ENCODE data around the gene ZNF516. TPM values are rescaled to one million over a fixed set of nuclear protein-coding genes. Genes with fewer than 3 reads are reported as not detected.
A peak's percentile ranks its signal among the peaks of the same experiment; 100 is the strongest.
"Not testable (repeated sequence)": the region's sequence is repeated elsewhere in the genome, so short reads cannot be mapped to it uniquely, and the experiment has no call there.

ZNF516 gene
- polyA plus RNA-seq (ENCODE audit: insufficient read length in 3 of 3): 10 to 100 TPM; 35.0 to 37.2 (median 37.2) TPM

GRCh38 chr18:76495006-76495370, at the start of gene ZNF516:
Gene ZNF516 (minus strand): TSS chr18:76495242. CDS start chr18:76443054, 52,188 bp downstream.
- no peak for DNase-seq (ENCODE audit: low read depth in 3 of 3, low spot score in 2 of 3)

- DNase-seq (ENCODE audit: low read depth in 3 of 3, low spot score in 2 of 3): no peak
Measured at GRCh38 chr18:76538846-76539245, 43.8 kb upstream of the ZNF516 start.

- DNase-seq (ENCODE audit: low read depth in 3 of 3, low spot score in 2 of 3): no peak
Measured at GRCh38 chr18:76537621-76538020, 42.6 kb upstream of the ZNF516 start.

- DNase-seq (ENCODE audit: low read depth in 3 of 3, low spot score in 2 of 3): not testable (repeated sequence)
Measured at GRCh38 chr18:76536593-76536992, 41.6 kb upstream of the ZNF516 start.

- no peak for DNase-seq (ENCODE audit: low read depth in 3 of 3, low spot score in 2 of 3)
Measured at GRCh38 chr18:76532875-76533274, 37.8 kb upstream of the ZNF516 start.

GRCh38 chr18:76530846-76531245, 35.8 kb upstream of the ZNF516 start:
- no peak for DNase-seq (ENCODE audit: low read depth in 3 of 3, low spot score in 2 of 3)

GRCh38 chr18:76530391-76530790, 35.3 kb upstream of the ZNF516 start:
- DNase-seq (ENCODE audit: low read depth in 3 of 3, low spot score in 2 of 3): no peak

- DNase-seq (ENCODE audit: low read depth in 3 of 3, low spot score in 2 of 3): no peak
Measured at GRCh38 chr18:76529433-76529811, 34.4 kb upstream of the ZNF516 start.

GRCh38 chr18:76528477-76529432, 33.7 kb upstream of the ZNF516 start:
- DNase-seq (ENCODE audit: low read depth in 3 of 3, low spot score in 2 of 3): peak; percentile 70 to 79 (median 70)

GRCh38 chr18:76525911-76526310, 30.9 kb upstream of the ZNF516 start:
- DNase-seq (ENCODE audit: low read depth in 3 of 3, low spot score in 2 of 3): no peak

- DNase-seq (ENCODE audit: low read depth in 3 of 3, low spot score in 2 of 3): peak; percentile 91 to 93 (median 93)
Measured at GRCh38 chr18:76524900-76525698, 30.1 kb upstream of the ZNF516 start.

- no peak for DNase-seq (ENCODE audit: low read depth in 3 of 3, low spot score in 2 of 3)
Measured at GRCh38 chr18:76524477-76524876, 29.4 kb upstream of the ZNF516 start.

- DNase-seq (ENCODE audit: low read depth in 3 of 3, low spot score in 2 of 3): no peak
Measured at GRCh38 chr18:76522551-76522950, 27.5 kb upstream of the ZNF516 start.

- no peak for DNase-seq (ENCODE audit: low read depth in 3 of 3, low spot score in 2 of 3)
Measured at GRCh38 chr18:76522122-76522503, 27.1 kb upstream of the ZNF516 start.

GRCh38 chr18:76521417-76522121, 26.5 kb upstream of the ZNF516 start:
- no peak for DNase-seq (ENCODE audit: low read depth in 3 of 3, low spot score in 2 of 3)

GRCh38 chr18:76518860-76519538, 24.0 kb upstream of the ZNF516 start:
- no peak for DNase-seq (ENCODE audit: low read depth in 3 of 3, low spot score in 2 of 3)

- peak in 1 of 3 donors; percentile 57 for DNase-seq (ENCODE audit: low read depth in 3 of 3, low spot score in 2 of 3)
Measured at GRCh38 chr18:76518123-76518859, 23.2 kb upstream of the ZNF516 start.

- DNase-seq (ENCODE audit: low read depth in 3 of 3, low spot score in 2 of 3): no peak
Measured at GRCh38 chr18:76515576-76515975, 20.5 kb upstream of the ZNF516 start.

- DNase-seq (ENCODE audit: low read depth in 3 of 3, low spot score in 2 of 3): no peak
Measured at GRCh38 chr18:76514573-76514972, 19.5 kb upstream of the ZNF516 start.
